ENCODE data around the gene STN1. TPM values are rescaled to one million over a fixed set of nuclear protein-coding genes. Genes with fewer than 3 reads are reported as not detected.

STN1 gene
- total RNA-seq, 1 donor: 23.3 TPM

GRCh38 chr10:103936022-103936421, 18.0 kb upstream of the STN1 start:
- TF ChIP-seq CTCF (IDR thresholded peaks at IDR 0.05; ENCODE audit: insufficient read depth, low read depth, low read length): no peak
- no peak overlapping the region for H3K4me3 ChIP-seq (ENCODE audit: low read depth, low read length)
- no peak for DNase-seq (ENCODE audit: low read depth)

DNA sequence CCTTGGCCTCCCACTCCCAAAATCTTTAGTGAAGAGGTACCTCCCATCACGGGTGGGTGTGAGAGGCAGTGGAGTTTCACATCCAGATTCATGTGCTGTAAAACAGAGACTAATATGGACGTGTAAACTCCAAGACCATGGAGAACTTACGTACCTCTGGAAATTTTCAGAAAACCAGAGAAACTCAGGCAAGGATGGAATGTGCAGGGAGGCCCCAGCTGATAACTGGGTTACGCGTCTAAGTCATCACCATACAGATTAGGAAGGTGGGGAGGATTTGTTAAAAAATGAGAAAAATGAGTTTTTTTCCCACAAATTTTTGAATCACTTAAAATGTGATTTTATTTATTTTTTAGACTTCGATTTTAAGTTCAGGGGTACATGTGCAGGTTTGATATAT, 16.3 kb upstream of the STN1 start:
- DNase-seq (ENCODE audit: low read depth): no peak
- no peak for TF ChIP-seq CTCF (IDR thresholded peaks at IDR 0.05; ENCODE audit: insufficient read depth, low read depth, low read length)
- no peak overlapping the region for H3K4me3 ChIP-seq (ENCODE audit: low read depth, low read length)

- H3K4me3 ChIP-seq (ENCODE audit: low read depth, low read length): no peak overlapping the region
- TF ChIP-seq CTCF (IDR thresholded peaks at IDR 0.05; ENCODE audit: insufficient read depth, low read depth, low read length): no peak
- no peak for DNase-seq (ENCODE audit: low read depth)
Observed at GRCh38 chr10:103933557-103934121, 15.7 kb upstream of the STN1 start.

- DNase-seq (ENCODE audit: low read depth): no peak
- TF ChIP-seq CTCF (IDR thresholded peaks at IDR 0.05; ENCODE audit: insufficient read depth, low read depth, low read length): no peak
- H3K4me3 ChIP-seq (ENCODE audit: low read depth, low read length): no peak overlapping the region
Observed at GRCh38 chr10:103932971-103933370, 15.0 kb upstream of the STN1 start.

GRCh38 chr10:103932271-103932670, 14.3 kb upstream of the STN1 start:
- H3K4me3 ChIP-seq (ENCODE audit: low read depth, low read length): no peak overlapping the region
- no peak for TF ChIP-seq CTCF (IDR thresholded peaks at IDR 0.05; ENCODE audit: insufficient read depth, low read depth, low read length)
- DNase-seq (ENCODE audit: low read depth): no peak

DNA sequence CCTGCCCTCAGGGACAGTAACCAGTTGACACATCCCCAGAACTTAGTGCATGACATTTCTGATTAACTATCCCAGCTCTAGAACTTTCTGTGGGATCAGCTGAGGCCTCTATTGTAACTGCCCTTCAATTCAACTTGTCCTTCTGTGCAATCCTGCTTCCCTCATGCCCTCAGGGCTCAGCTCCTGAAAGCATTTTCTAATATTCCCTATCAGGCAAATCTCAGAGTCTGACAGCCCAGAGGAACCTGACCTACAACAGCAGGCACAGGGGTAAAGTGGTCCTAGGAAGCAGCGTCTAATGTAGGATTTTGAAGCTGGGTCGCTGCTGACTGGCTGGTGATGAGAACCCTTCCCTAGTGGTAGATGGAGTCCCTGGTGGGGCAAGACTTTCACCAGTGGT, 13.6 kb upstream of the STN1 start:
- TF ChIP-seq CTCF (IDR thresholded peaks at IDR 0.05; ENCODE audit: insufficient read depth, low read depth, low read length): no peak
- no peak overlapping the region for H3K4me3 ChIP-seq (ENCODE audit: low read depth, low read length)
- no peak for DNase-seq (ENCODE audit: low read depth)

DNA sequence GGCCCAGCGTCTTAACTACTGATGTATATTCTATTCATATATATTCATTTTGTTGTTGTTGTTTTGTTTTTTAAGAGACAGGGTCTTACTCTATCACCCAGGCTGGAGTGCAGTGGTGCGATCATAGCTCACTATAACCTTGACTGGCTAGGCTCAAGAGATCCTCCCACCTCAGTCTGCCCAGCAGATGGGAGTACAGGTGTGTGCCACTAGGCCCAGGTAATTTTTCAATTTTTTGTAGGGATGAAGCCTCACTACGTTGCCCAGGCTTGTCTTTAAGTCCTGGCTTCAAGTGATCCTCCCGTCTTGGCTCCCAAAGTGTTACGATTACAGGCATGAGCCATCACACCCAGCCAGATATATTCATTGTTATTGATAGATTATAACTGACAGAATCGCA, 12.9 kb upstream of the STN1 start:
- H3K4me3 ChIP-seq (ENCODE audit: low read depth, low read length): no peak overlapping the region
- TF ChIP-seq CTCF (IDR thresholded peaks at IDR 0.05; ENCODE audit: insufficient read depth, low read depth, low read length): no peak
- no peak for DNase-seq (ENCODE audit: low read depth)
